ENCODE measurements around the gene CDYL2. TPM values are rescaled to one million over a fixed set of nuclear protein-coding genes. Genes with fewer than 3 reads are reported as not detected.

The CDYL2 gene
- total and polyA plus RNA-seq, 7 donors, result 1.2 to 8.8 (median 2.5) TPM

DNA sequence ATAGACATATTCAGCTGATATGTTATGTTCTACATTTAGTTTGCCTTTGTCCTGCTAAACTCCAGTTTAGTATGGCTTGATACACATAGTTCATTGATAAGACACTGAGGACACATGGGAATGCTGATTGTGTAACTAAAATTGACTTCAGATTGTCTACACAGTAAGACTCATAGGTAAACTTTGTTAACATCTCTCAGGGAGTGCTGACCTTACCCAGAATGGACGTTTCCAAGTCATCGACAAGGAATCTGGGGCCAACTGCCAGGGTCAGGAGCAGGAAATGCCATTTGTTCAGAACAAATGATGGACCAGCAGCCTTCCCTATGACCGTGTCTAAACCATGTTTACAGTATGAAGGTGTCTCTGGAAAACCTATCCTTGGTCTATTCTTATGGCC is 204.9 kb downstream of the CDYL2 start:
- no peaks in the 10 kb centered on the region for H3K9me3 ChIP-seq
- TF ChIP-seq POLR2A (IDR thresholded peaks at IDR 0.05) (no peak), POLR2AphosphoS5 (IDR thresholded peaks at IDR 0.05) (no peak), CTCF (IDR thresholded peaks at IDR 0.05) (no peak), EP300 (IDR thresholded peaks at IDR 0.05) (no peak)
- WGBS, 2 donors, result 87 to 90% methylated on average over 3 of the region's 3 CpGs
- DNase-seq, result no peak
- H3K36me3 ChIP-seq, result no peaks in the 10 kb centered on the region
- H3K27me3 ChIP-seq, result no peaks in the 10 kb centered on the region
- intact Hi-C loops (cut with DNase I), result no loop called here
- H3K4me1 ChIP-seq, result no peaks in the 10 kb centered on the region
- no peak overlapping the region for H3K4me3 ChIP-seq
- no peak overlapping the region for H3K27ac ChIP-seq

GRCh38 chr16:80596507-80597207 is 207.7 kb downstream of the CDYL2 start:
- TF ChIP-seq POLR2AphosphoS5 (IDR thresholded peaks at IDR 0.05), result no peak
- no peak for TF ChIP-seq EP300 (IDR thresholded peaks at IDR 0.05)
- no peak for TF ChIP-seq POLR2A (IDR thresholded peaks at IDR 0.05)
- no peak for TF ChIP-seq CTCF (IDR thresholded peaks at IDR 0.05)
- H3K4me3 ChIP-seq, result no peak overlapping the region
- no peak for DNase-seq
- intact Hi-C loops (cut with DNase I), result no loop called here
- H3K27ac ChIP-seq, result no peak overlapping the region
- 86 to 91% methylated on average over 7 of the region's 7 CpGs for WGBS, 2 donors
- H3K36me3 ChIP-seq, result no peaks in the 10 kb centered on the region
- H3K27me3 ChIP-seq, result no peaks in the 10 kb centered on the region
- H3K9me3 ChIP-seq, result no peaks in the 10 kb centered on the region
- H3K4me1 ChIP-seq, result no peaks in the 10 kb centered on the region

GRCh38 chr16:80594756-80595155 is 209.6 kb downstream of the CDYL2 start:
- Histone ChIP-seq H3K27me3 (no peaks in the 10 kb centered on the region), H3K4me3 (no peak overlapping the region), H3K9me3 (no peaks in the 10 kb centered on the region), H3K27ac (no peak overlapping the region), H3K4me1 (no peaks in the 10 kb centered on the region), H3K36me3 (no peaks in the 10 kb centered on the region)
- TF ChIP-seq POLR2AphosphoS5 (IDR thresholded peaks at IDR 0.05) (no peak), EP300 (IDR thresholded peaks at IDR 0.05) (no peak), CTCF (IDR thresholded peaks at IDR 0.05) (no peak), POLR2A (IDR thresholded peaks at IDR 0.05) (no peak)
- intact Hi-C loops (cut with DNase I), result no loop called here
- DNase-seq, result no peak

DNA sequence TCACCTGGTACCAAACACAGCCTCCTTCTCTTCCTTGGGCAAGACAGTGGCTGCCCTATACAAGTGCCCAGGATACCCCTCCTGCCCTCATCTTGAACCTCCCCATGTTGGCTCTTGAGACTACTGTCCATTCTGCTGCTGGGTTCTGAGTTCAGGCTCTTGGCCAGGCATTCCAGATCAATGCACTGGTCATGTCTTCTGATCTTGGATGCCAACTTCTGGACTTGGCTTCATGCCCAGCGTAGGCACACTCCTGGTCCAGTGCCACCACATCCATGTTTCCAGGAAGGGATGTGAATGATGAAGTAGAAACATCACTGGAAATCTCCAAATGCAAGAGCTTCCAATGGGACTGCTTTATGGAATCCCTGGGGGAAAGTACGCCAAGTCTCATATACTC is 212.1 kb downstream of the CDYL2 start:
- no peaks in the 10 kb centered on the region for H3K27me3 ChIP-seq
- no peaks in the 10 kb centered on the region for H3K9me3 ChIP-seq
- no peak for TF ChIP-seq POLR2A (IDR thresholded peaks at IDR 0.05)
- no peak for TF ChIP-seq CTCF (IDR thresholded peaks at IDR 0.05)
- TF ChIP-seq POLR2AphosphoS5 (IDR thresholded peaks at IDR 0.05), result no peak
- no peak for TF ChIP-seq EP300 (IDR thresholded peaks at IDR 0.05)
- H3K4me1 ChIP-seq, result no peaks in the 10 kb centered on the region
- H3K4me3 ChIP-seq, result no peak overlapping the region
- 95% methylated on average over 2 of the region's 2 CpGs for WGBS, 2 donors
- intact Hi-C loops (cut with DNase I), result no loop called here
- H3K27ac ChIP-seq, result no peak overlapping the region
- no peaks in the 10 kb centered on the region for H3K36me3 ChIP-seq
- DNase-seq, result no peak
